Measurements from ENCODE around the gene ACTL7B. TPM values are rescaled to one million over a fixed set of nuclear protein-coding genes. Genes with fewer than 3 reads are reported as not detected.

ACTL7B gene
- total RNA-seq, 2 donors from 2014 or later, result 0.26 TPM; not detected in 1

GRCh38 chr9:108864446-108864845 lies 8.7 kb upstream of the ACTL7B start:
- 83 to 84% methylated on average over 3 of the region's 3 CpGs for WGBS, 2 donors
- TF ChIP-seq POLR2A (IDR thresholded peaks at IDR 0.05) (no peak), CTCF (IDR thresholded peaks at IDR 0.05) (no peak)
- no peak for ATAC-seq
- Histone ChIP-seq H3K27ac (no peak overlapping the region), H3K4me3 (no peak overlapping the region), H3K9me3 (no peaks in the 10 kb centered on the region), H3K27me3 (no peaks in the 10 kb centered on the region), H3K36me3 (replicated peaks in 1 of 2; ENCODE audit: insufficient read depth in 1 of 2, low read depth in 2 of 2) (no peaks in the 10 kb centered on the region), H3K4me1 (no peaks in the 10 kb centered on the region)
- intact Hi-C loops (cut with DNase I), result no loop called here
- no peak for DNase-seq

- intact Hi-C loops (cut with DNase I), result no loop called here
- 84 to 89% methylated on average over 3 of the region's 3 CpGs for WGBS, 2 donors
- Histone ChIP-seq H3K9me3 (no peaks in the 10 kb centered on the region), H3K4me3 (no peak overlapping the region), H3K4me1 (no peaks in the 10 kb centered on the region), H3K27ac (no peak overlapping the region), H3K36me3 (replicated peaks in 1 of 2; ENCODE audit: insufficient read depth in 1 of 2, low read depth in 2 of 2) (no peaks in the 10 kb centered on the region), H3K27me3 (no peaks in the 10 kb centered on the region)
- ATAC-seq (no peak), DNase-seq (no peak)
- TF ChIP-seq CTCF (IDR thresholded peaks at IDR 0.05), result no peak
- TF ChIP-seq POLR2A (IDR thresholded peaks at IDR 0.05), result no peak
These were observed 8.1 kb upstream of the ACTL7B start for GRCh38 chr9:108863891-108864290.

- Histone ChIP-seq H3K4me3 (no peak within 1 kb of the TSS), H3K36me3 (replicated peaks in 1 of 2; ENCODE audit: insufficient read depth in 1 of 2, low read depth in 2 of 2) (no peaks in the 10 kb centered on the region), H3K27ac (no peak within 1 kb of the TSS), H3K4me1 (no peaks in the 10 kb centered on the region), H3K27me3 (no peaks in the 10 kb centered on the region), H3K9me3 (no peaks in the 10 kb centered on the region)
- DNase-seq (no peak), ATAC-seq (no peak)
- whole genome bisulfite sequencing, 2 donors, result 92 to 94% methylated on average over 3 of the region's 3 CpGs
- TF ChIP-seq CTCF (IDR thresholded peaks at IDR 0.05), result no peak
- intact Hi-C loops (cut with DNase I), result no loop called here
These were observed 6.2 kb upstream of the ACTL7B start, which contains the start of gene ACTL7A for GRCh38 chr9:108861997-108862396. Gene ACTL7A (plus strand): TSS chr9:108862266. CDS start chr9:108862323, 57 bp downstream.

- Histone ChIP-seq H3K4me3 (no peak overlapping the region), H3K27ac (no peak overlapping the region), H3K36me3 (replicated peaks in 1 of 2; ENCODE audit: insufficient read depth in 1 of 2, low read depth in 2 of 2) (no peaks in the 10 kb centered on the region), H3K4me1 (no peaks in the 10 kb centered on the region), H3K9me3 (no peaks in the 10 kb centered on the region), H3K27me3 (no peaks in the 10 kb centered on the region)
- TF ChIP-seq CTCF (IDR thresholded peaks at IDR 0.05) (no peak), POLR2A (IDR thresholded peaks at IDR 0.05) (no peak)
- 67 to 72% methylated on average over 7 of the region's 7 CpGs for WGBS, 2 donors
- intact Hi-C loops (cut with DNase I), result no loop called here
- no peak for DNase-seq
- ATAC-seq, result no peak
These were observed 5.7 kb upstream of the ACTL7B start for GRCh38 chr9:108861464-108861863.

GRCh38 chr9:108860764-108861163 lies 5.0 kb upstream of the ACTL7B start:
- no peak for TF ChIP-seq CTCF (IDR thresholded peaks at IDR 0.05)
- TF ChIP-seq POLR2A (IDR thresholded peaks at IDR 0.05), result no peak
- DNase-seq, result no peak
- 90 to 93% methylated on average over 2 of the region's 2 CpGs for WGBS, 2 donors
- Histone ChIP-seq H3K36me3 (replicated peaks in 1 of 2; ENCODE audit: insufficient read depth in 1 of 2, low read depth in 2 of 2) (no peaks in the 10 kb centered on the region), H3K4me3 (no peak overlapping the region), H3K27me3 (no peaks in the 10 kb centered on the region), H3K9me3 (no peaks in the 10 kb centered on the region), H3K27ac (no peak overlapping the region), H3K4me1 (no peaks in the 10 kb centered on the region)
- no peak for ATAC-seq
- intact Hi-C loops (cut with DNase I), result no loop called here

Data from body of pancreas (tissue), 4 donors.